Subcutaneous abdominal adipose tissue (tissue), 5 donors: Measurements from ENCODE around the gene ZNF148.

Experiments used
- H3K27ac ChIP-seq: one replicate; pipeline ENCODE4 v1.7.0; 2013; ENCODE audit warnings: low read depth, mild to moderate bottlenecking, inconsistent platforms, low read length, moderate library complexity
- H3K27me3 ChIP-seq, 5 donors: one replicate each; pipeline ENCODE4 v1.7.0; 2013; ENCODE audit warnings: low read length in 5 of 5, inconsistent platforms in 1 of 5; ENCODE audit not compliant: control insufficient read depth in 5 of 5, insufficient read depth in 4 of 5
- H3K36me3 ChIP-seq, 5 donors: one replicate each; pipeline ENCODE4 v1.7.0; 2013; ENCODE audit warnings: low read length in 5 of 5; ENCODE audit not compliant: control insufficient read depth in 5 of 5, insufficient read depth in 5 of 5
- H3K4me1 ChIP-seq, 5 donors: one replicate each; pipeline ENCODE4 v1.7.0; 2013; ENCODE audit warnings: low read length in 5 of 5, mild to moderate bottlenecking in 3 of 5, moderate library complexity in 1 of 5; ENCODE audit not compliant: control insufficient read depth in 5 of 5, insufficient read depth in 5 of 5
- H3K4me3 ChIP-seq, 5 donors: one replicate each; pipeline ENCODE4 v1.7.0; 2013; ENCODE audit warnings: low read length in 5 of 5, low read depth in 1 of 5
- H3K9ac ChIP-seq, 5 donors: one replicate each; pipeline ENCODE4 v1.7.0; 2013; ENCODE audit warnings: low read length in 5 of 5, mild to moderate bottlenecking in 4 of 5, moderate library complexity in 3 of 5
- H3K9me3 ChIP-seq, 5 donors: one replicate each; pipeline ENCODE4 v1.7.0; 2013; ENCODE audit warnings: low read length in 5 of 5; ENCODE audit not compliant: control insufficient read depth in 5 of 5
- donor health status: healthy.
- donor health status: healthy.
- donor health status: healthy.
- donor health status: healthy.
- donor health status: healthy.

The ZNF148 gene

GRCh38 chr3:125306620-125307019, 68.5 kb downstream of the ZNF148 start:
- H3K4me1 ChIP-seq, result peaks cover 0 to 3% (median 0%) of the 10 kb centered on the region in 5 donors
- H3K27ac ChIP-seq, result no peak overlapping the region
- H3K36me3 ChIP-seq, result peaks cover 0 to 7% (median 2%) of the 10 kb centered on the region in 5 donors
- no peak overlapping the region for H3K4me3 ChIP-seq
- H3K9ac ChIP-seq, result no peak overlapping the region
- no peaks in the 10 kb centered on the region for H3K27me3 ChIP-seq
- H3K9me3 ChIP-seq, result no peaks in the 10 kb centered on the region

- H3K4me3 ChIP-seq, result no peak overlapping the region
- H3K36me3 ChIP-seq, result peaks cover 0 to 2% (median 0%) of the 10 kb centered on the region in 5 donors
- H3K4me1 ChIP-seq, result peaks cover 0 to 3% (median 0%) of the 10 kb centered on the region in 5 donors
- H3K27me3 ChIP-seq, result no peaks in the 10 kb centered on the region
- no peak overlapping the region for H3K9ac ChIP-seq
- no peaks in the 10 kb centered on the region for H3K9me3 ChIP-seq
- no peak overlapping the region for H3K27ac ChIP-seq
Observed at GRCh38 chr3:125302932-125303331, 72.2 kb downstream of the ZNF148 start.

GRCh38 chr3:125300416-125300815, 74.7 kb downstream of the ZNF148 start:
- Histone ChIP-seq H3K4me1 (peaks cover 0 to 3% (median 0%) of the 10 kb centered on the region in 5 donors), H3K4me3 (no peak overlapping the region), H3K9me3 (no peaks in the 10 kb centered on the region), H3K9ac (no peak overlapping the region), H3K36me3 (peaks cover 0 to 2% (median 0%) of the 10 kb centered on the region in 5 donors), H3K27me3 (no peaks in the 10 kb centered on the region), H3K27ac (no peak overlapping the region)

- Histone ChIP-seq H3K4me1 (peaks cover 0 to 2% (median 0%) of the 10 kb centered on the region in 5 donors), H3K36me3 (no peaks in the 10 kb centered on the region), H3K9me3 (no peaks in the 10 kb centered on the region), H3K27me3 (no peaks in the 10 kb centered on the region), H3K4me3 (no peak overlapping the region), H3K27ac (no peak overlapping the region), H3K9ac (no peak overlapping the region)
Observed at GRCh38 chr3:125294411-125294810, 80.7 kb downstream of the ZNF148 start.

GRCh38 chr3:125292015-125292414, 83.1 kb downstream of the ZNF148 start:
- no peak overlapping the region for H3K4me3 ChIP-seq
- no peaks in the 10 kb centered on the region for H3K9me3 ChIP-seq
- H3K36me3 ChIP-seq, result peaks cover 4 to 9% (median 8%) of the 10 kb centered on the region in 5 donors

GRCh38 chr3:125289429-125289981, 85.6 kb downstream of the ZNF148 start:
- H3K9ac ChIP-seq, result no peak overlapping the region

More at GRCh38 chr3:125292015-125292414, 83.1 kb downstream of the ZNF148 start:
- H3K27me3 ChIP-seq, result no peaks in the 10 kb centered on the region
- peaks cover 0 to 2% (median 0%) of the 10 kb centered on the region in 5 donors for H3K4me1 ChIP-seq
- H3K27ac ChIP-seq, result no peak overlapping the region
- no peak overlapping the region for H3K9ac ChIP-seq

GRCh38 chr3:125287248-125287647, 87.9 kb downstream of the ZNF148 start:
- no peak overlapping the region for H3K9ac ChIP-seq
- peaks cover 0 to 2% (median 0%) of the 10 kb centered on the region in 5 donors for H3K4me1 ChIP-seq
- no peaks in the 10 kb centered on the region for H3K9me3 ChIP-seq
- no peaks in the 10 kb centered on the region for H3K27me3 ChIP-seq
- H3K27ac ChIP-seq, result no peak overlapping the region
- no peak overlapping the region for H3K4me3 ChIP-seq
- H3K36me3 ChIP-seq, result peaks cover 4 to 9% (median 8%) of the 10 kb centered on the region in 5 donors

More at GRCh38 chr3:125289429-125289981, 85.6 kb downstream of the ZNF148 start:
- H3K4me3 ChIP-seq, result no peak overlapping the region
- H3K4me1 ChIP-seq, result peaks cover 0 to 2% (median 0%) of the 10 kb centered on the region in 5 donors
- H3K27me3 ChIP-seq, result no peaks in the 10 kb centered on the region
- no peaks in the 10 kb centered on the region for H3K9me3 ChIP-seq
- peaks cover 4 to 9% (median 8%) of the 10 kb centered on the region in 5 donors for H3K36me3 ChIP-seq
- no peak overlapping the region for H3K27ac ChIP-seq

- no peaks in the 10 kb centered on the region for H3K9me3 ChIP-seq
- H3K27me3 ChIP-seq, result no peaks in the 10 kb centered on the region
- H3K4me3 ChIP-seq, result no peak overlapping the region
Observed at GRCh38 chr3:125281381-125281780, 93.7 kb downstream of the ZNF148 start.

GRCh38 chr3:125280668-125281361, 94.3 kb downstream of the ZNF148 start:
- Histone ChIP-seq H3K9ac (no peak overlapping the region), H3K4me1 (no peaks in the 10 kb centered on the region), H3K4me3 (no peak overlapping the region), H3K27ac (no peak overlapping the region), H3K36me3 (peaks cover 0 to 8% (median under 1%) of the 10 kb centered on the region in 5 donors), H3K27me3 (no peaks in the 10 kb centered on the region), H3K9me3 (no peaks in the 10 kb centered on the region)

More at GRCh38 chr3:125281381-125281780, 93.7 kb downstream of the ZNF148 start:
- no peaks in the 10 kb centered on the region for H3K4me1 ChIP-seq
- no peak overlapping the region for H3K27ac ChIP-seq
- peaks cover 0 to 8% (median 0%) of the 10 kb centered on the region in 5 donors for H3K36me3 ChIP-seq
- no peak overlapping the region for H3K9ac ChIP-seq

- H3K4me3 ChIP-seq, result no peak overlapping the region
- H3K27ac ChIP-seq, result no peak overlapping the region
- H3K9ac ChIP-seq, result no peak overlapping the region
Observed at GRCh38 chr3:125278155-125278554, 97.0 kb downstream of the ZNF148 start.

More at GRCh38 chr3:125278155-125278554, 97.0 kb downstream of the ZNF148 start:
- no peaks in the 10 kb centered on the region for H3K27me3 ChIP-seq
- H3K36me3 ChIP-seq, result peaks cover 0 to 8% (median 3%) of the 10 kb centered on the region in 5 donors
- no peaks in the 10 kb centered on the region for H3K4me1 ChIP-seq
- H3K9me3 ChIP-seq, result no peaks in the 10 kb centered on the region
